ENCODE measurements around the gene CCDC157. TPM values are rescaled to one million over a fixed set of nuclear protein-coding genes. Genes with fewer than 3 reads are reported as not detected.

Gene CCDC157
- polyA plus RNA-seq, 1 donor from 2014 or later = 32.2 TPM

DNA sequence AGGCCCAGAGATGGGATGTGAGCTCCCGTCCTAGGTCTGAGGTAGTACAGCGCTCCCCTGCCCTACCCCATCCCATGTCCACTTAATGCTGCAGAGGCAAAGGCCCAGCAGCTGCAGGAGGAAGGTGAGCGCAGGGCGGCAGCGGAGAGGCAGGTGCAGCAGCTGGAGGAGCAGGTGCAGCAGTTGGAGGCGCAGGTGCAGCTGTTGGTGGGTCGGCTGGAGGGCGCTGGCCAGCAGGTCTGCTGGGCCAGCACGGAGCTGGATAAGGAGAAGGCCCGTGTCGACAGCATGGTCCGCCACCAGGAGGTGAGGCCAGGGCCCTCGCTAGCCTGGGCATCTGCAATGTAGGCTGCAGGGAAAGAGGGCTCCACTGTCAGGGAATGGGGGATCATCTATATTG lies 15.2 kb downstream of the CCDC157 start:
- H3K36me3 ChIP-seq (ENCODE audit: insufficient read depth, low read length) = no peaks in the 10 kb centered on the region
- H3K9me3 ChIP-seq (ENCODE audit: low read length) = no peaks in the 10 kb centered on the region
- no peaks in the 10 kb centered on the region for H3F3A ChIP-seq (ENCODE audit: insufficient read depth, low read length, poor library complexity, severe bottlenecking)
- H4K20me1 ChIP-seq (ENCODE audit: insufficient read depth) = no peaks in the 10 kb centered on the region
- no peaks in the 10 kb centered on the region for H3K9me2 ChIP-seq (ENCODE audit: insufficient read depth, low read length)
- no peak overlapping the region for H2AFZ ChIP-seq (ENCODE audit: low read depth, low read length)
- TF ChIP-seq TAF1 (IDR thresholded peaks at IDR 0.05; ENCODE audit: low read depth) (no peak), MXI1 (conservative IDR thresholded peaks at IDR 0.05; ENCODE audit: poor library complexity, severe bottlenecking) (no peak), POLR2AphosphoS5 (IDR thresholded peaks at IDR 0.05) (no peak), EZH2 (IDR thresholded peaks at IDR 0.05; ENCODE audit: borderline replicate concordance, insufficient read depth, low read length, poor library complexity, severe bottlenecking) (no peak), RAD21 (conservative IDR thresholded peaks at IDR 0.05) (no peak), EP300 (conservative IDR thresholded peaks at IDR 0.05; ENCODE audit: poor library complexity, severe bottlenecking) (no peak), SMC3 (conservative IDR thresholded peaks at IDR 0.05; ENCODE audit: poor library complexity) (no peak)
- TF ChIP-seq, protein P1, sequence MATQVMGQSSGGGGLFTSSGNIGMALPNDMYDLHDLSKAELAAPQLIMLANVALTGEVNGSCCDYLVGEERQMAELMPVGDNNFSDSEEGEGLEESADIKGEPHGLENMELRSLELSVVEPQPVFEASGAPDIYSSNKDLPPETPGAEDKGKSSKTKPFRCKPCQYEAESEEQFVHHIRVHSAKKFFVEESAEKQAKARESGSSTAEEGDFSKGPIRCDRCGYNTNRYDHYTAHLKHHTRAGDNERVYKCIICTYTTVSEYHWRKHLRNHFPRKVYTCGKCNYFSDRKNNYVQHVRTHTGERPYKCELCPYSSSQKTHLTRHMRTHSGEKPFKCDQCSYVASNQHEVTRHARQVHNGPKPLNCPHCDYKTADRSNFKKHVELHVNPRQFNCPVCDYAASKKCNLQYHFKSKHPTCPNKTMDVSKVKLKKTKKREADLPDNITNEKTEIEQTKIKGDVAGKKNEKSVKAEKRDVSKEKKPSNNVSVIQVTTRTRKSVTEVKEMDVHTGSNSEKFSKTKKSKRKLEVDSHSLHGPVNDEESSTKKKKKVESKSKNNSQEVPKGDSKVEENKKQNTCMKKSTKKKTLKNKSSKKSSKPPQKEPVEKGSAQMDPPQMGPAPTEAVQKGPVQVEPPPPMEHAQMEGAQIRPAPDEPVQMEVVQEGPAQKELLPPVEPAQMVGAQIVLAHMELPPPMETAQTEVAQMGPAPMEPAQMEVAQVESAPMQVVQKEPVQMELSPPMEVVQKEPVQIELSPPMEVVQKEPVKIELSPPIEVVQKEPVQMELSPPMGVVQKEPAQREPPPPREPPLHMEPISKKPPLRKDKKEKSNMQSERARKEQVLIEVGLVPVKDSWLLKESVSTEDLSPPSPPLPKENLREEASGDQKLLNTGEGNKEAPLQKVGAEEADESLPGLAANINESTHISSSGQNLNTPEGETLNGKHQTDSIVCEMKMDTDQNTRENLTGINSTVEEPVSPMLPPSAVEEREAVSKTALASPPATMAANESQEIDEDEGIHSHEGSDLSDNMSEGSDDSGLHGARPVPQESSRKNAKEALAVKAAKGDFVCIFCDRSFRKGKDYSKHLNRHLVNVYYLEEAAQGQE (IDR thresholded peaks at IDR 0.05; ENCODE audit: borderline replicate concordance) = no peak
- TF ChIP-seq, protein P2, sequence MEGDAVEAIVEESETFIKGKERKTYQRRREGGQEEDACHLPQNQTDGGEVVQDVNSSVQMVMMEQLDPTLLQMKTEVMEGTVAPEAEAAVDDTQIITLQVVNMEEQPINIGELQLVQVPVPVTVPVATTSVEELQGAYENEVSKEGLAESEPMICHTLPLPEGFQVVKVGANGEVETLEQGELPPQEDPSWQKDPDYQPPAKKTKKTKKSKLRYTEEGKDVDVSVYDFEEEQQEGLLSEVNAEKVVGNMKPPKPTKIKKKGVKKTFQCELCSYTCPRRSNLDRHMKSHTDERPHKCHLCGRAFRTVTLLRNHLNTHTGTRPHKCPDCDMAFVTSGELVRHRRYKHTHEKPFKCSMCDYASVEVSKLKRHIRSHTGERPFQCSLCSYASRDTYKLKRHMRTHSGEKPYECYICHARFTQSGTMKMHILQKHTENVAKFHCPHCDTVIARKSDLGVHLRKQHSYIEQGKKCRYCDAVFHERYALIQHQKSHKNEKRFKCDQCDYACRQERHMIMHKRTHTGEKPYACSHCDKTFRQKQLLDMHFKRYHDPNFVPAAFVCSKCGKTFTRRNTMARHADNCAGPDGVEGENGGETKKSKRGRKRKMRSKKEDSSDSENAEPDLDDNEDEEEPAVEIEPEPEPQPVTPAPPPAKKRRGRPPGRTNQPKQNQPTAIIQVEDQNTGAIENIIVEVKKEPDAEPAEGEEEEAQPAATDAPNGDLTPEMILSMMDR (IDR thresholded peaks at IDR 0.05; ENCODE audit: poor library complexity, severe bottlenecking) = no peak
- no peak overlapping the region for H3K9ac ChIP-seq (ENCODE audit: low read length)
- no peaks in the 10 kb centered on the region for H3K79me2 ChIP-seq (replicated peaks; ENCODE audit: insufficient read depth, low read length)
- no peaks in the 10 kb centered on the region for H3K27me3 ChIP-seq (ENCODE audit: insufficient read depth, low read depth, low read length)
- no peak overlapping the region for H3K4me2 ChIP-seq (ENCODE audit: low read length)
- H3K27ac ChIP-seq (ENCODE audit: low read length) = no peak overlapping the region
- no peak overlapping the region for H3K4me3 ChIP-seq (ENCODE audit: low read length)

DNA sequence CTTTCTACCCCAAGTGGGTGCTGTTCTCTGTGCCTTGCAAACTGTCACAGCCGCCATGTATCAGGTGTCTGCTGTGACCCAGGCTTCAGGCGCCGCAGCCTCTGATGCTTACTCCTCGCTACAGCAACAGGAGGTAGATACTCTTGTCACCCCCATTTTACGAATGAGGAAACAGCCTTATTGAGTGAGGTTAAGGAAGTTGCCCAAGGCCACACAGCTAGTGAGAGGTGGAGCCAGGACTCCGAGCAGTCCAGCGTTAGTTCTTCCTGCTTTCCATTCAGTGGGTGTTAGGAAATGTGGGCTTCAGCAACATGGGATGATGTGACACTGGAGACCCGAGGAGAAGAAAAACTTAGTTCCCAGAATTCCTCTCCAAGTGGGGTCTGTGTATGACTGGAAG lies 16.1 kb downstream of the CCDC157 start:
- Histone ChIP-seq H2AFZ (ENCODE audit: low read depth, low read length) (no peak overlapping the region), H3K9ac (ENCODE audit: low read length) (no peak overlapping the region), H3F3A (ENCODE audit: insufficient read depth, low read length, poor library complexity, severe bottlenecking) (no peaks in the 10 kb centered on the region), H3K4me3 (ENCODE audit: low read length) (no peak overlapping the region), H3K36me3 (ENCODE audit: insufficient read depth, low read length) (no peaks in the 10 kb centered on the region), H3K4me2 (ENCODE audit: low read length) (no peak overlapping the region), H3K9me2 (ENCODE audit: insufficient read depth, low read length) (no peaks in the 10 kb centered on the region), H3K9me3 (ENCODE audit: low read length) (no peaks in the 10 kb centered on the region), H3K27me3 (ENCODE audit: insufficient read depth, low read depth, low read length) (no peaks in the 10 kb centered on the region), H4K20me1 (ENCODE audit: insufficient read depth) (no peaks in the 10 kb centered on the region), H3K27ac (ENCODE audit: low read length) (no peak overlapping the region), H3K79me2 (replicated peaks; ENCODE audit: insufficient read depth, low read length) (no peaks in the 10 kb centered on the region)
- TF ChIP-seq TAF1 (IDR thresholded peaks at IDR 0.05; ENCODE audit: low read depth) = no peak
- no peak for TF ChIP-seq EP300 (conservative IDR thresholded peaks at IDR 0.05; ENCODE audit: poor library complexity, severe bottlenecking)
- TF ChIP-seq, protein P1 (IDR thresholded peaks at IDR 0.05; ENCODE audit: borderline replicate concordance) = no peak
- TF ChIP-seq POLR2AphosphoS5 (IDR thresholded peaks at IDR 0.05) = no peak
- TF ChIP-seq, protein P2 (IDR thresholded peaks at IDR 0.05; ENCODE audit: poor library complexity, severe bottlenecking) = no peak
- TF ChIP-seq RAD21 (conservative IDR thresholded peaks at IDR 0.05) = no peak
- TF ChIP-seq SMC3 (conservative IDR thresholded peaks at IDR 0.05; ENCODE audit: poor library complexity) = no peak
- TF ChIP-seq MXI1 (conservative IDR thresholded peaks at IDR 0.05; ENCODE audit: poor library complexity, severe bottlenecking) = no peak
- TF ChIP-seq EZH2 (IDR thresholded peaks at IDR 0.05; ENCODE audit: borderline replicate concordance, insufficient read depth, low read length, poor library complexity, severe bottlenecking) = no peak
